Measurements from ENCODE around the gene TXNDC11.
A peak's percentile ranks its signal among the peaks of the same experiment; 100 is the strongest.
"Not testable (repeated sequence)": the region's sequence is repeated elsewhere in the genome, so short reads cannot be mapped to it uniquely, and the experiment has no call there.

TXNDC11 gene, protein sequence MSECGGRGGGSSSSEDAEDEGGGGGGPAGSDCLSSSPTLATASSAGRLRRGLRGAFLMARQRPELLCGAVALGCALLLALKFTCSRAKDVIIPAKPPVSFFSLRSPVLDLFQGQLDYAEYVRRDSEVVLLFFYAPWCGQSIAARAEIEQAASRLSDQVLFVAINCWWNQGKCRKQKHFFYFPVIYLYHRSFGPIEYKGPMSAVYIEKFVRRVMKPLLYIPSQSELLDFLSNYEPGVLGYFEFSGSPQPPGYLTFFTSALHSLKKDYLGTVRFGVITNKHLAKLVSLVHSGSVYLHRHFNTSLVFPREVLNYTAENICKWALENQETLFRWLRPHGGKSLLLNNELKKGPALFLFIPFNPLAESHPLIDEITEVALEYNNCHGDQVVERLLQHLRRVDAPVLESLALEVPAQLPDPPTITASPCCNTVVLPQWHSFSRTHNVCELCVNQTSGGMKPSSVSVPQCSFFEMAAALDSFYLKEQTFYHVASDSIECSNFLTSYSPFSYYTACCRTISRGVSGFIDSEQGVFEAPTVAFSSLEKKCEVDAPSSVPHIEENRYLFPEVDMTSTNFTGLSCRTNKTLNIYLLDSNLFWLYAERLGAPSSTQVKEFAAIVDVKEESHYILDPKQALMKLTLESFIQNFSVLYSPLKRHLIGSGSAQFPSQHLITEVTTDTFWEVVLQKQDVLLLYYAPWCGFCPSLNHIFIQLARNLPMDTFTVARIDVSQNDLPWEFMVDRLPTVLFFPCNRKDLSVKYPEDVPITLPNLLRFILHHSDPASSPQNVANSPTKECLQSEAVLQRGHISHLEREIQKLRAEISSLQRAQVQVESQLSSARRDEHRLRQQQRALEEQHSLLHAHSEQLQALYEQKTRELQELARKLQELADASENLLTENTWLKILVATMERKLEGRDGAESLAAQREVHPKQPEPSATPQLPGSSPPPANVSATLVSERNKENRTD

DNA sequence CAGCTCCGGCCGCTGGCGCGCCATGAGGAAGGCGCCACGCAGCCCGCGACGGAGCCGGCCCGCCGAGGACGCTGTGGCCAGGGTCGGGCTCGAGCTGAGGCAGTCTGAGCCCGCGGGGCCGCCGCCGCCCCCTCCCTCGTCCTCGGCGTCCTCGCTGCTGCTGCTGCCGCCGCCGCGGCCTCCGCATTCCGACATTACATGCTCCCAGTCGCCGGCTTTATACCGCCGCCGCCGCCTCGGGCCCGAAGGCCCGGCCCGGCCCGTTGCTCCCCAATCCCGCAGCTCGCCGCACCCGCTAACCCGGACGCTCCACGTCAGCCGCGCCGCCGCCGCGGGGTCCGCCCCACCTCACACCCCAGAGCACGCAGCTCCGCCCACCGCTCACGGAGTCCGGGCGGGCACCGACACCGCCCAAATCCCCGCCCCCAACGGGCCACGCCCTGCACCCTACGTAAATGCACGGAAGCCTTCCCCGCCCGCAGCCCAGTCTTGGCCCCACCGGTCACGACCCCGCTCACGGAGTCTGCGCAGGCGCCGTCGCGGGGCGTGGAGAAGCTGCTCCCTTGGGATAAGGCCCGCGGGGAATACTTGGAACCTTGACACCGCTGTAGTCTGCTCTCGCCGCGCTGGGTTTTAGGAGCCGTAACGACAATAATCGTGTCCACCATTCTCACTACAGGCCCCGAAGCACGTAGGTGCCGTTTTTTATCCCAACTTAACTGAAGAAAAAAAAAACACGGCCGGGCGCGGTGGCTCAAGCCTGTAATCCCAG lies at the start of gene TXNDC11:
Gene TXNDC11, minus strand, starts transcription at position 322 of the 772 bp plus-strand sequence. Its CDS starts 127 bp downstream, at position 195.
- peak; percentile 75 to 78 for DNase-seq

DNA sequence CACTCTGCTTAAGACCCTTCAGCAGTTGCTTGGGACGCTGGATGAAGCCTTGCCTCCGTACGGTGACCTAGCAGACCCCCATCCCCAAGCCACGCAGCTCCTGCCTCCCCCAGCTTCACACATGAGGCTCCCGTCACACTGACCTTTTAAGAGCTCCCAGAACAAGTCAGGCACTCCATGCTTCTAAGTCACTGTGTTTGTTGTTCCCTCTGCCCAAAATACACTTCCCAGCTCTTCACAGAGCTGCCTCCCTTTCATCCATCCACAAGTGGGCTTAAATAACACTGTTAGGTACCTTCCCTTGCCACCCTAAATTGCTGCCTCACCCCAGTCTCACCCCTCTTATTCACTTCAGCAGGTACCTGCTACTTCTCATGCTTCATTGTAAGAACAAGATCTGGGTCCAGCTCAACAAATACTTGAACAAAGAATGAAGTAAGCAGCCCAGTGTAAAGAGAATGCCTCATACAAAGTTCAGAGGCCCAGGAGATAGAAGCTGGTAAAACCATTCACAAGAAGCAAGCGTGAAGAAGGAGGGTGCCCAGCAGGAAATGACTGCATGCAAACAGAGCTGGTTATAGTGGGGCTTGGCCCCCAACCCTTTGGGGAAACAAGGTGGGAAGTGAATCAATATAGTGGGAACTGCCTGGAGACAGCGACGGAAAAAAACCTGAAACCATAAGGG lies 48.6 kb upstream of the TXNDC11 start:
- no peak for DNase-seq

DNA sequence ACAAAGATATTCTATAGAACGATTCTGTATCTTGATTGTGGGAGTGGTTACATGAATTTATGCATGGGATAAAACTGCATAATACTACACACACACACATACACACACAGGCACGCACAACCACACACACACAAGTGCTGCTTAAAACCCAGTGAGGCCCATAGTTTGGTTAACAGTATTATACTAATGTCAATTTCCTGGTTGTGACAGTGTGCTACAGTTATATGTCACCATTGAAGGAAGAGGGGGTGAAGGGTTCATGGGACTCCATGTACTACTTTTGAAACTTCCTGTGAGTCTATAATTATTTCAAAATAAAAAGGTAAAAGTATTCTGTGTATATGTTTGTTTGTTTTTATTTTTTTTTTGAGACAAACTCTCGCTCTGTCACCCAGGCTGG lies 46.3 kb upstream of the TXNDC11 start:
- no peak for DNase-seq

DNA sequence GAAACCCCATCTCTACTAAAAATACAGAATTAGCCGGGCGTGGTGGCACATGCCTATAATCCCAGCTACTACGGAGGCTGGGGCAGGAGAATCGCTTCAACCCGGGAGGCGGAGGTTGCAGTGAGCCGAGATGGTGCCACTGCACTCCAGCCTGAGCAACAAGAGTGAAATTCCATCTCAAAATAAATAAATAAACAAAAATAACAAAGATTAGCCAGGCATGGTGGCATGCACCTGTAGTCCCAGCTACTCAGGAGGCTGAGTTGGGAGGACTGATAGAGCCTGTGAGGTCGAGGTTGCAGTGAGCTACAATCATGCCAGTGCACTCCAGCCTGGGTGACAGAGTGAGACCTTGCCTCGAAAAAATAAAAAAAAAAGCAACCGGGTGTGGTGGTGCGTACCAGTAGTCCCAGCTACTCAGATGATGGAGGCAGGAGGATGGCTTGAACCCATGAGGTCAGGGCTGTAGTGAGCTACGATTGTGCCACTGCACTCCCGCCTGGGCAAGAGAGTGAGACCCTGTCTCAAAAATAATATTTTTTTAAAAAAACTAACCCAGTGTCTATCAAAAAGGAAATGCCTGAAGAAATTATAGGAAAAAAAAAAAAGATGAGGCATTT lies 42.4 kb upstream of the TXNDC11 start:
- not testable (repeated sequence) for DNase-seq

DNA sequence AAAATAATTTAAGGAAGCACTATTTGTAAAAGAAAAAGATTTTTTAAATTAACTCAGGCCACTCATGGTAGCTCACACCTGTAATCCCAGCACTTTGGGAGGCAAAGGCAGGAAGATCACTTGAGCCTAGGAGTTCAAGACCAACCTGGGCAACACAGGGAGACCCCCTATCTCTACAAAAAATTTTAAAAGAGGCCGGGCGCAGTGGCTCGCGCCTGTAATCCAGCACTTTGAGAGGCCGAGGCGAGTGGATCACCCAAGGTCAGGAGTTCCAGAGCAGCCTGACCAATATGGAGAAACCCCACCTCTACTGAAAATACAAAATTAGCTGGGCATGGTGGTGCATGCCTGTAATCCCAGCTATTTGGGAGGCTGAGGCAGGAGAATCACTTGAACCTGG lies 41.7 kb upstream of the TXNDC11 start:
- not testable (repeated sequence) for DNase-seq

DNA sequence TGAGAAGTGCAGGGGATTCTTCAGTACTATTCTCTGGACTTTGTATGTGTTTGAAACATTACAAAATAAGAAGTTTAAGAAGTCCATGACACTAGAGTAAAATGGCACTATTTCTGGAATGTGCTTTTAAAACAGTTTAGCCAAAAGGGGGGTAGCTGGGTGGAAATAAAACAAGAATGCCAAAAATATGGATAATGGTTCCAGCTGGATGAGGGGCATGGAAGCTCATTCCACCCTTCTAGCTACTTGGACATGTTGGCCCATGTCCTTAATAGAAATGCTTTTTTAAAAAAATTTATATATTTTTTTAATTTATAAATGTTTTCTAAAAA lies 41.3 kb upstream of the TXNDC11 start:
- no peak for DNase-seq

DNA sequence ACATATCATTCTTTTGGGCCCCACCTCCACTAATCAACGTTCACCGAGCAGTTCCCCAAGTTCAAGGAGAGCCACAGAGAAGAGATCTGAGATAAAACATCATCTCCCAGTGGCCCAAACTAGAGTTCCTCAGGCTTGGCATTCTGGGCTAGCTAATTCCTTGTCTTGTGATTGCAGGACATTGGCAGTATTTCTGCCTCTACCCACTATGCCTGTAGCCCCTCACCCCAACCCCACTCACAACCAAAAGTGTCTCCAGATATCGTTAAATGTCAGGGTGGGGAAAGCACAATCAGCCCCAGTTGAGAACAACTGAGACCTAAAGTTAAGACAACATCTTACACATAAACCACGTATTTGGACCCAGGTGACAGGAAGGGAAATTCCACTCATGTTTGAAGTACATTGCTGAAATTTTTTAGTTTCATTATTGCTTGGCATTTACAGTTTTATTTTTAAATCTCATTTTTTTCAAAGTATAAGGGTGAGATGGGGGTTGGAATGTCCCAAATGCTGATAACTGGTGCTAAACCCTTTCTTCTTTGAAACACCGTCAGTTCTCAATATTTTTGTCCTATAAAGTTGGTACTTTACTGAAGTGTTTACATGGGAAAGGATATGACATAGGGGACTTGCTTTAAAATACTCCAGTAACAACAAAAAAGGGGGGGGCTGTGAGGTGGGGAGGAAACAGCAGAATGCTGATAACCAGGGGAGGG lies 40.8 kb upstream of the TXNDC11 start:
- no peak for DNase-seq

DNA sequence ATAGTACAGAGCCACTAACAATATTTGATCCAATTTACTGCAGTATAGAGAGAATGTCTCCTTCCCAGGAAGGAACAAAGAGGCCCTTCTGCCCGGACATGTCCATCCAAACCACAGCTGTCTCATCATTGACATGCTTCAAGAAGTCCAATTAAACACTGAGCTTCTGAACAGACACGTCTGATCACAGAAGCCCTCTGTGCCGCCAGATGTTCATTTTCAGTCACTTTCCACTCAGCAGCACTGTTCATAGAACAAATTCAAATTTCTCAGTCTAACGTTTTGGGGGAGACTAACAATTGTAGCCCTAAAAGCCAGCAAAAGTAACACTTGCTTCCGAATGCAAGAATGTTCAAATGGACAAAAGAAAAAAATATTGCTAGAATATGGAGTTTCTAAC lies 39.1 kb upstream of the TXNDC11 start:
- DNase-seq: no peak

DNA sequence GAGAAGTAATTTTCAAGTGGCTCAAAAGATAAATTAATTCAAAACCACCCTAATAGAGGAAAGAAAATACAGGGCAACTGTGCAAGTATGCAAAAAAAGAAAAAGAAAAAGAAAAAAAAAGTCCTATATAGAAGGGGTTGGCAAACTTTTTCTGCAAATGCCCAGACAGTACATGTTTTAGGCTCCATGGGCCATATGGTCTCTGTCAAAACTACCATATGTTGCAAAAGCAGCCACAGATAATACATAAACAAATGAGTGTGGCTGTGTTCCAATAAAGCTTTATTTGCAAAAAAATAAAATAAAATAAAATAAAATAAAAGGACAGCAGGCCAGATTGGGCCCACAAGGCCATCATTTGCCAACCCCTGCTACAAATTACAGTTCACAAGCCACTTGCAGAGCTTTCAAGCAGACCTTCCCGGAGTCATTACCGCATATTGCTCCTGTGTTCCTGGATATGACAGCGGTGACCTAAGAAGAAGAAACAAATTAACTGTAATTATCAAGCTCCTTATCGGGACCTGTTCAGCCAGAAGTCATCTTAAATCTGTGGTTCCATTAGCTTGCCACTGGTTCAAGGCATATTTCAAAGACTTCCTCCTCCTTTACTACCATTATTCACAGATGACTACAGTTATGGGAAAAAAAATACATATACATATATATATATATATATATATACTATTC lies 38.5 kb upstream of the TXNDC11 start:
- DNase-seq: no peak

DNA sequence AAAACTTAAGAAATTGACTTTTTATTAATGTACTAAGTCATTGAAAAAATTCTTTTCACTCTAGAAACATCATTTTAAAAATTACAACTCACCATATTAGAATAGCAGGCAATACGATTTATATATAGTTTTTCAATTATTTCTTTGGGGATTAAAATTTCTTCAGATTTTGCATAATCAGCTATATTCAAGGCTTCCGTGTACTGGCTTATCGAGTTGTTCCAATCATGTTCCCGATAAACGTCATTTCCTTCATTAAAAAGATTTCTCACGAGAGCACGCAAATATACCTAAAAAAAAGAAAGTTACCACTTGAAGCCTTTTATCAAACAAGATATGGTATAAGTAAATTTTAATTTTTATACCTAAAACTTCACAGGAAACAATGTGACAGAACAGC lies 36.4 kb upstream of the TXNDC11 start:
- no peak for DNase-seq

DNA sequence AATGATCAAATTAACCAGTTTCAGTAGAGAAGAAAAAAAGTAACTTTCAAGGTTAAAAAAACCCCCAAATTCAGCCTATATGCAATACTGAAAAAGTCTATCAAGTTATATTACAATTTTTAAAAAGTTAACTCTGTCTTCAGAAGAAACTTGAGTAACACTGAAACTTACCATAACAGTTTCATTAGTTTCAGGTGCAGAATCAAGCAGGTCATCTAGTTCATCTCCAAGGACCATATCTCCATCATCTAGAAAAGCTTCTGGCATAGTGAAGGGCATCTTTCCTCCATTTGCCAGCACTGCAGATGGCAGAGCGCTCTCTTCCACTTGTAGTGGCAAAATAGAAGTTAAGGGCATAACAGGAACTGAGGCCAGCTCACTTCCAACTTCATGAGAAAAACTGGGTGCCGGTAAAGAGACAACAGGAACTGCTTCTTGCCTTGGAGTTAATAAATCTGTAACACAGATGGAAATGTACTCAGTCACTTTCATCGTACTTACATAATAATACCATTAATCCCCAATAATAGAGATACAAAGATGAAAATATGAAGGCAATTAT lies 31.5 kb upstream of the TXNDC11 start:
- no peak for DNase-seq

DNA sequence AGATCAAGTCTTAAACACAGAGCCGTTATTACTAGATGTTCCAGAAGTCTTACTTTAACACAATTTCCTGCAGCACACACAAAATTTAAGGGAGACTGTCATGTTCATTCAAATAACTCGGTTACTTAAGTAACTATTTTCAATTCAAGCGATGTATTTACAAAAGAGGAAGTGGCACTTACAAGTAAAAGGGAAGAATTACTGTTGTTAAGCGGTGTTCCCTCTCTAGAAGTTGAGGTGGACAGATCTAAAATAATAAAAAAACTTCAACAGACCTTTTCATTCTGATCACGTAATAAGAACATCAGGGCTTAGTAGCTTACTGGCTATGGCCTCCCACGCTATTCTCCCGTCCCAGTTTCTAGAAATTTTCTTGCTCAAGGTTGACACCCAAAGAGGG lies 26.2 kb upstream of the TXNDC11 start:
- DNase-seq: peak; percentile 40 to 49

DNA sequence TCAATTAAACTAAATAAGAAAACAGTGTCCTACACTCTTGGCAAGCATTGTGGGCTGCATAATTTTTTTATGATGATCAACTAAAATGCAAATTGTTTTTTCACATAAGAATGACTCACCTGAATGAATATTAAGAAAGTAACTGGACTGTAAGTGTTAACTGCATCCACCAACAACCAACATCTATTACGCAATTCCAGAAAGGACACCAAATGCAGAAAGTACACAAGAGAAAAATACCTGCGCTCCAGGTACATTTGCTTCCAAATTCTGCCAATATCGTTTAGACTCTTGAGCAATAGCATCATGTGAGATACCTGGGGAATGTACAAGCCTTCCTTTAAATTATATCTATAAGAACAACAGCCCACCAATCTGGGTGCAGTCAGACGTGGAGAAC lies 19.8 kb upstream of the TXNDC11 start:
- no peak for DNase-seq

DNA sequence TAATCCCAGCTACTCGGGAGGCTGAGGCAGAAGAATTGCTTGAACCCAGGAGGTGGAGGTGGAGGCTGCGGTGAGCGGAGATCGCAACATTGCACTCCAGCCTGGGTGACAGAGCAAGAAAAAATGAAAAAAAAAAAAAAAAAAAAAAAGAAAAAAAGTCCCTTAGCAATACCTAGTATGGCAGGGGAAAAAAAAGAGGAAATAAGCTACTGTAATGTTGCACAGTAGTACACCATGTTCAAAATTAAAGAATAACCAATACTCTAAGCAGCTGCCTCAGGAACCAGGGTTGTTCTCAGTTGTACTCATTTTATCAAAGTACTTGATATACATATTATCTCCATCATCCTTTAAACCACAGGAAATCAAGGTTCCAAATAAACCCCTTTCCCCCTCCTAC lies 17.3 kb upstream of the TXNDC11 start:
- DNase-seq: no peak

DNA sequence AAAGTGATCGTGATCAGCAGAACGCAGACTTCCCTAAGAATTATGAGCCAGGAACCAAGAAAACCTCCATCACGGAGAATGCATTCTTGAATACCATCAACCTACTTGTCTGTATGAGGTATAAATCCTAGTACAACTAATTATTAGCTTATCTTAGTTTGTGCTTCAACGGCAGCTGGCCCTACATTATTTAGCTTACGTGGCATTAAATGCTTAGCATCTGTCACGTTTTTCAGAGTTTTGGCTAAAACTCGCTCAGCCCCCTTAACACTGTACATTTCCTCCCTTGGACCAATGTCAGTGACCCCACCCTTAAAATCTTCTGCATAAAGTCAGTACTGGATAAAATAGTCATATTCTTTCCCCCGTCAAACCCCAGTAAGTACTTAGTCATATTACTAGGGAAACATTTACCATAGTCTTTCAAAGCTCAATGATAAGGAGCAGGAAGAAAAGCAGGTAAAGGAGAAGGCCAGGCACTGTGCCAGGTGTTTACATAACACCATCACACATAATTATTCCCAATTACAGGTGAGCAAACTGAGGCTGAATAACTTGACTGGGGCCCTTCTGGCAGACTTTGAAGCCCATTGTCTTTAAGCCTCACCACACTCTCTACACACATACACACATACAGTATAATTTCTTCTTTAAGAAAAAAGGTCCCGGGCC lies 16.6 kb upstream of the TXNDC11 start:
- no peak for DNase-seq

DNA sequence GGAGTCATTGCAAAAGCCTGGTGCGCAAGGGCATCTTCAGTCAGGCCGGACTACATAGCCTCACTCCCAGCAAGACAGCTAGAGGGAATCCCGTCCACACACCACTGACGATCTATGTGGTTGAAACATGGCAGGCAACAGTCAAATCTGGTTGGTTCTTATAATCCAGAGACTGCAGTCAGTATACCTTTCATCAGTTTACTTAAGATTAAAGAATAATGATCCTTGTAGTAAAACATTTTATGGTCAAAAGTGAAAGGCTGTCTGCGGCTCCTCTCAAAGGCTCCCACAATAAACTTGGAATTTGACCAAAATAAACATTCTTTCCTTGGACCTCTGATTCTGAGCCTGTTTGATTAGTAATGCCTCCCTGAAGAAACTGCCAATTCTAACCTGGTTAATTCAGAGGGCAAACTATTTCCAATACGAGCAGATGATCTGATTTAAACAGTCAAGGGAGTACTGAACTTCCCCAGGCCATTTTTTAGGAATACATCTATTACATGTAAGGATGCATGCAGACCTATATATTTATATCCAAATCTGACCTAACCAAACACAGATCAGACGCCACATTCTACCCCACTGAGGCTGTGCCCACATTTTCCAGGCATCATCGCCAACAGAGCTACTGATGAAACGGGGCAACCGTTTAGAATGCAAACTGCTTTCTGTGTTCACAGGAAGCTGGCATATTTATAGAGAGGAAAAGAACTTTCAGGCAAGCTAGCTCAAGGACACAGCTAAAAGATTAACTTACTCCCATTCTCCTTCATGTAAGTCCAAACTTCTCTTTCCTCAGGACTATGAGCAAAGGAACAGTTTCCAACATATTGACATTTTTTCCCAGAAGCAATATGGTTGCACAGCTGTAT lies 15.3 kb upstream of the TXNDC11 start:
- DNase-seq: no peak

DNA sequence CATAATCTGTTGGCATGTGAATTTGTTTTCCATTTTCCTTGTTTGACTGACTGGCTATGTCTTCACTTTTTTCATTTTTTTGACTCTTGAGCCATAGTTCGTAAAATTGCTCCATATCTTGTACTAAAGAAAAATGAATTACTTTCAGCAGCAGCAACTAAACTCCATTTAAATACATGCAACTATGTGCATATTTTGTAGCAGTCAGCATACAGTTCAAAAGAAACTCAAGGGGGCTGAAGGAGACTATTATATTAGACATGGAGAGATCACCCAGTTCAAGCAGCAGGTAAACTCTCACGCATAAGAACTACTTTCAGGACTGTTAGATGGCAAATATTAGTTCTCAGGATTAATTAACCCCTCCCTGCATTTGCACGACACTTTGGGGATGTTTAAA lies 13.6 kb upstream of the TXNDC11 start:
- no peak for DNase-seq

DNA sequence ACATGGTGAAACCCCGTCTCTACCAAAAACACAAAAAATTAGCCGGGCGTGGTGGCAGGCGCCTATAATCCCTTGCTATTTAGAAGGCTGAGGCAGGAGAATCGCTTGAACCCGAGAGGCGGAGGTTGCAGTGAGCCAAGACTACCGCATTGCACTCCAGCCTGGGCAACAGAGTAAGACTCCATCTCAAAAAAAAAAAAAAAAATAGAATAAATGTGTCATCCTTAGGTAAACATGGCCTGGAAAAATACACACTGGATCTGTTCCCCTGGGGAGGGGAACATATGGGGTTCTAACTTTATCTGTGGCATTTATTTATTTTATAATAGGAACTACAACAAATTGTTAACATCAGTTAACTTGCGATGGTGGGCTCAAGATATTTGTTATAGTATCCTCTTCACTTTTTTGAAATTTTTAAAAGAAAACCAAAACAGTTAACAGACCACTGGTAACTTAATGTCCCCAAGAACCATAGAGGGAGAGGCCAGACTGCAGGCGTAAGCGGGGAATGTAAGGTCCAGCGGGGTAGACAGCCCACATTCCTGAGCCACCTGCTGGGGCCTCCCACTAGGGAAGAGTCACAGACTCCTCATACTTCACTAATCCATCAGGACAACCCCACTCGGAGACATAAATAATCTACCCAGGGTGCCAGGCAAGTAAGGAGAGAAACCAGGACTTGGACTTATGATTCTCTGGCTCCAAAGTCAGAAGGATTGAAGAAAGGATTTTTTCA lies 12.5 kb upstream of the TXNDC11 start:
- no peak for DNase-seq

All from Kasumi-1 (cell line).